Measurements from ENCODE around the gene GTF3C2. TPM values are rescaled to one million over a fixed set of nuclear protein-coding genes. Genes with fewer than 3 reads are reported as not detected.

GTF3C2 gene
- polyA plus RNA-seq, 1 donor = 51.9 TPM

DNA sequence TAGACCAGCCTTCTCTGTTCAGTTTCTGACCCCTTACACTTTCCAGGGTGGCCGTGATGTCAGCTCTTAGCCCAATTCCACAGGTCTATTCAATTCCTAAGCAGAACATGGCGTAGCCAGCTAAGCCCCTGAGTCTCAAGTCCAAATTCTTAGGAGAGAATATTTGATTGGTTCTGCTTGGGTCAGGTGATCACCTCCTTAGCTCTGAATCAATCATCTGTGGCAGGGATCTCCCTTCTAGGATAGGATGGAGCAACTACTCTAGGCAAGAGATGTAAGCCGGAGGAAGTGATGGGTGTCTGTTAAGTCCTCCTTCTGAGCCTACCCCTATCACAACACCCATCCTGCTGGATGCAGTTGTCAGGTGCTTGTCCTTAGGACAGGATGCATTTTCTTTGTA, 59.4 kb downstream of the GTF3C2 start:
- no CpG with 5 or more reads among the region's 3 CpGs for WGBS (ENCODE audit: insufficient coverage, low lambda C conversion rate)
- Histone ChIP-seq H3K4me3 (ENCODE audit: low read length) (no peak overlapping the region), H3K27ac (ENCODE audit: low read length) (no peak overlapping the region), H3K36me3 (ENCODE audit: control insufficient read depth, insufficient read depth, low read length) (no peaks in the 10 kb centered on the region), H3K27me3 (ENCODE audit: control insufficient read depth, insufficient read depth, low read length) (peaks cover 3% of the 10 kb centered on the region), H3K9me3 (ENCODE audit: control insufficient read depth, low read depth, low read length) (no peaks in the 10 kb centered on the region), H3K4me1 (ENCODE audit: control insufficient read depth, insufficient read depth, low read length) (peaks cover 10% of the 10 kb centered on the region)
- DNase-seq = no peak

DNA sequence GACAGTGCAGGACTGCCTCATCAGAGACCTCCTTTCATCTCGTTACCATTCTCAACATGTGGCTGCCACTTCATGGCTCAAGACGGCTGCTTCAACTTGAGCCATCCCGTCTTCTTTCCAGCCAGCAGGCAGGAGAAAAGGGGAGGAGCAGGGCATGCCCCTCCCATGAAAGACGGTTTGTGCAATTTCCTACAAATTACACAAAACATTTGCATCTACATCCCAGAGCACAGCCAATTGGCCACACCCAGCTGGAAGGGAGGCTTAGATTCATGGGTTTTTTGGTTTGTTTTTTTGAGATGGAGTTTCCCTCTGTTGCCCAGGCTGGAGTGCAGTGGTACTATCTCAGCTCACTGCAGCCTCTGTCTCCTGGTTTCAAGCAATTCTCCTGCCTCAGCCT, 60.1 kb downstream of the GTF3C2 start:
- H3K4me3 ChIP-seq (ENCODE audit: low read length) = no peak overlapping the region
- DNase-seq = no peak
- no CpG with 5 or more reads among the region's 4 CpGs for WGBS (ENCODE audit: insufficient coverage, low lambda C conversion rate)
- H3K9me3 ChIP-seq (ENCODE audit: control insufficient read depth, low read depth, low read length) = no peaks in the 10 kb centered on the region
- H3K27ac ChIP-seq (ENCODE audit: low read length) = no peak overlapping the region
- peaks cover 10% of the 10 kb centered on the region for H3K4me1 ChIP-seq (ENCODE audit: control insufficient read depth, insufficient read depth, low read length)
- peaks cover 8% of the 10 kb centered on the region for H3K27me3 ChIP-seq (ENCODE audit: control insufficient read depth, insufficient read depth, low read length)
- no peaks in the 10 kb centered on the region for H3K36me3 ChIP-seq (ENCODE audit: control insufficient read depth, insufficient read depth, low read length)

DNA sequence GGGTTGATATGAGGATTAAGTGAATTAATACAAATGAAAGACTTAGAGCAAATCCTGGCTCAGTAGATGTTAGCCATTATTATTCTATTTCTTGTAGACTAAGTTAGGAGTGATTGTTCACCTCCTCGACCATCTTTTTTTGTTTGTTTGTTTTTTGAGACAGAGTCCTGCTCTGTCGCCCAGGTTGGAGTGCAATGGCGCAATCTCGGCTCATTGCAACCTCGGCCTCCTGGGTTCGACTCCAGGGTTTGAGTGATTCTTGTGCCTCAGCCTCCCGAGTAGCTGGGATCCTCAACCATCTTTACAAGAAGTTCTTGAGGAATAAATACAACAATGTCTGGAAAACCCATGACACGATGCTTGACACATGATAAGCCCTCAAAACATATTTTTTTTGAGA, 61.6 kb downstream of the GTF3C2 start:
- Histone ChIP-seq H3K27me3 (ENCODE audit: control insufficient read depth, insufficient read depth, low read length) (peaks cover 12% of the 10 kb centered on the region), H3K36me3 (ENCODE audit: control insufficient read depth, insufficient read depth, low read length) (no peaks in the 10 kb centered on the region), H3K4me3 (ENCODE audit: low read length) (no peak overlapping the region), H3K9me3 (ENCODE audit: control insufficient read depth, low read depth, low read length) (no peaks in the 10 kb centered on the region), H3K27ac (ENCODE audit: low read length) (no peak overlapping the region), H3K4me1 (ENCODE audit: control insufficient read depth, insufficient read depth, low read length) (peaks cover 10% of the 10 kb centered on the region)
- DNase-seq = no peak
- no CpG with 5 or more reads among the region's 8 CpGs for WGBS (ENCODE audit: insufficient coverage, low lambda C conversion rate)

DNA sequence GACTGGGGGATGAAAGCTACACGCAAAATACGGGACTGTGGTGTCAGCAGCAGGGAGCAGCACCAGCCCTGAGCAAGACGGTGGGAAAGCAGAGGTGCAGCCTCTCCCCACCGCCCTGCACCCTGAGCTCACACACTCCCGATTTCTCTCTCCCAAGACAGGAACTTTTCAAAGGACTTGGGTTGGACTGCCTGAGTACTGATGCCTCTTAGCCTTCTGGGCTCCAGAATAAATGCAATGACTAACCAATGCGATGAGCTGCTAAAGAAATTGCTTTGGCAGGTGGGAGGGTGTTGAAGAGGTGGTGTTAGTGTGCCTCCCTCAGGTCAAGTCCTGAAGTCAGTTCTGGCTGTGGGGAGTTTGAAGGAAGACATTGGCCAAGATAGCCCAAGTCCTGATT, 64.7 kb downstream of the GTF3C2 start:
- Histone ChIP-seq H3K4me1 (ENCODE audit: control insufficient read depth, insufficient read depth, low read length) (peaks cover 10% of the 10 kb centered on the region), H3K27ac (ENCODE audit: low read length) (no peak overlapping the region), H3K4me3 (ENCODE audit: low read length) (no peak overlapping the region), H3K9me3 (ENCODE audit: control insufficient read depth, low read depth, low read length) (no peaks in the 10 kb centered on the region), H3K27me3 (ENCODE audit: control insufficient read depth, insufficient read depth, low read length) (peaks cover 10% of the 10 kb centered on the region), H3K36me3 (ENCODE audit: control insufficient read depth, insufficient read depth, low read length) (no peaks in the 10 kb centered on the region)
- WGBS (ENCODE audit: insufficient coverage, low lambda C conversion rate) = no CpG with 5 or more reads among the region's 6 CpGs
- DNase-seq = no peak

GRCh38 chr2:27290549-27290948, 66.0 kb downstream of the GTF3C2 start:
- peaks cover 14% of the 10 kb centered on the region for H3K27me3 ChIP-seq (ENCODE audit: control insufficient read depth, insufficient read depth, low read length)
- DNase-seq = no peak
- no peaks in the 10 kb centered on the region for H3K9me3 ChIP-seq (ENCODE audit: control insufficient read depth, low read depth, low read length)
- H3K4me1 ChIP-seq (ENCODE audit: control insufficient read depth, insufficient read depth, low read length) = peaks cover 5% of the 10 kb centered on the region
- no peak overlapping the region for H3K4me3 ChIP-seq (ENCODE audit: low read length)
- no peaks in the 10 kb centered on the region for H3K36me3 ChIP-seq (ENCODE audit: control insufficient read depth, insufficient read depth, low read length)
- 100% methylated on average over 2 of the region's 5 CpGs for WGBS (ENCODE audit: insufficient coverage, low lambda C conversion rate)
- H3K27ac ChIP-seq (ENCODE audit: low read length) = no peak overlapping the region

DNA sequence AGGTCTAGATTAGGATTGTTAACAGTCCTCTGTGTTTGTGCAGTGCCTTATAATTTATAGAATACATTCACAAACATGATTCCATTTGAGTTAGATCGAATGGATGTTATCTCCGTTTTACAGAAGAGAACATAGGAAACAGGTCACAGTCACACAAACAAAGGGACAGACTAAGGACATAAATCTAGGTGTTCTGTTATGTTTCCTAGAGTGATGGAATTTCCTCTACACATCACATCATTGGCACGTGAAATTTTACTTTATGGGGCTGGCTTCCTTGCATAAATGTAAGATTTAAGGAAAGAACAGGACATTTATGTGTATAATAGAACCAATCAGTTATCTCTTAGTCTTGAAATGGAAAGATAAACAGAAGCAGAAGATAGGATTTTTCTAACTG, 68.0 kb downstream of the GTF3C2 start:
- Histone ChIP-seq H3K27ac (ENCODE audit: low read length) (no peak overlapping the region), H3K9me3 (ENCODE audit: control insufficient read depth, low read depth, low read length) (no peaks in the 10 kb centered on the region), H3K4me3 (ENCODE audit: low read length) (no peak overlapping the region), H3K27me3 (ENCODE audit: control insufficient read depth, insufficient read depth, low read length) (peaks cover 27% of the 10 kb centered on the region), H3K4me1 (ENCODE audit: control insufficient read depth, insufficient read depth, low read length) (peaks cover 3% of the 10 kb centered on the region), H3K36me3 (ENCODE audit: control insufficient read depth, insufficient read depth, low read length) (no peaks in the 10 kb centered on the region)
- WGBS (ENCODE audit: insufficient coverage, low lambda C conversion rate) = 63% methylated on average over 2 of the region's 3 CpGs
- DNase-seq = no peak

DNA sequence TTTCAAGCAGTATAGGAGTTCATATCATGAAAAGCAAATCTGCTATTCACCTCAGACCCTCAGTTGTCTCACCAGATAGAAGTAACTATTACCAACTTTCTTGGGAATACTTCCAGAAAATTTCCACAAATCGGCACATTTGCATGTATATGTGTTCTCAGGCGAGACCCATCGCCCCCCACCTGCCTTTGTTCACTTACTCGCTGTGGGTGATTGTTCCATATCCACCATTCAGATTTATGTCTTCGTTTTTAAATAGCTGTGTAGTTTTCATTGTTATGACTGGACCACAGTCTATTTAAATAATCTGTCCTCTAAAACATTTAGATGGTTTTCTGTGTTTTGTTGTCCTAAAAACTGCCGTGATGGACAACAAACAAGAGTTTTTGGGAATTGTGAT, 71.1 kb downstream of the GTF3C2 start:
- no peak overlapping the region for H3K27ac ChIP-seq (ENCODE audit: low read length)
- peaks cover 44% of the 10 kb centered on the region for H3K27me3 ChIP-seq (ENCODE audit: control insufficient read depth, insufficient read depth, low read length)
- 86% methylated on average over 3 of the region's 6 CpGs for WGBS (ENCODE audit: insufficient coverage, low lambda C conversion rate)
- H3K4me3 ChIP-seq (ENCODE audit: low read length) = no peak overlapping the region
- no peaks in the 10 kb centered on the region for H3K36me3 ChIP-seq (ENCODE audit: control insufficient read depth, insufficient read depth, low read length)
- no peaks in the 10 kb centered on the region for H3K9me3 ChIP-seq (ENCODE audit: control insufficient read depth, low read depth, low read length)
- DNase-seq = no peak
- no peaks in the 10 kb centered on the region for H3K4me1 ChIP-seq (ENCODE audit: control insufficient read depth, insufficient read depth, low read length)

GRCh38 chr2:27284996-27285395, 71.6 kb downstream of the GTF3C2 start:
- H3K9me3 ChIP-seq (ENCODE audit: control insufficient read depth, low read depth, low read length) = no peaks in the 10 kb centered on the region
- no peak overlapping the region for H3K4me3 ChIP-seq (ENCODE audit: low read length)
- H3K27ac ChIP-seq (ENCODE audit: low read length) = no peak overlapping the region
- WGBS (ENCODE audit: insufficient coverage, low lambda C conversion rate) = no CpG with 5 or more reads among the region's 1 CpG
- no peak for DNase-seq
- no peaks in the 10 kb centered on the region for H3K4me1 ChIP-seq (ENCODE audit: control insufficient read depth, insufficient read depth, low read length)
- H3K27me3 ChIP-seq (ENCODE audit: control insufficient read depth, insufficient read depth, low read length) = peaks cover 44% of the 10 kb centered on the region
- no peaks in the 10 kb centered on the region for H3K36me3 ChIP-seq (ENCODE audit: control insufficient read depth, insufficient read depth, low read length)

- no peak overlapping the region for H3K27ac ChIP-seq (ENCODE audit: low read length)
- WGBS (ENCODE audit: insufficient coverage, low lambda C conversion rate) = no CpG with 5 or more reads among the region's 5 CpGs
- no peak for DNase-seq
- peaks cover 48% of the 10 kb centered on the region for H3K27me3 ChIP-seq (ENCODE audit: control insufficient read depth, insufficient read depth, low read length)
- H3K36me3 ChIP-seq (ENCODE audit: control insufficient read depth, insufficient read depth, low read length) = no peaks in the 10 kb centered on the region
- H3K4me3 ChIP-seq (ENCODE audit: low read length) = no peak overlapping the region
- no peaks in the 10 kb centered on the region for H3K4me1 ChIP-seq (ENCODE audit: control insufficient read depth, insufficient read depth, low read length)
- no peaks in the 10 kb centered on the region for H3K9me3 ChIP-seq (ENCODE audit: control insufficient read depth, low read depth, low read length)
These were observed 73.7 kb downstream of the GTF3C2 start for GRCh38 chr2:27282892-27283291.

GRCh38 chr2:27281855-27282559, 74.6 kb downstream of the GTF3C2 start, which contains the start of gene TRIM54:
TRIM54 (plus strand) TSS chr2:27282429; CDS start chr2:27282732, 303 bp downstream.
- Histone ChIP-seq H3K36me3 (ENCODE audit: control insufficient read depth, insufficient read depth, low read length) (no peaks in the 10 kb centered on the region), H3K9me3 (ENCODE audit: control insufficient read depth, low read depth, low read length) (no peaks in the 10 kb centered on the region), H3K27ac (ENCODE audit: low read length) (no peak within 1 kb of the TSS), H3K27me3 (ENCODE audit: control insufficient read depth, insufficient read depth, low read length) (peaks cover 53% of the 10 kb centered on the region), H3K4me3 (ENCODE audit: low read length) (no peak within 1 kb of the TSS), H3K4me1 (ENCODE audit: control insufficient read depth, insufficient read depth, low read length) (no peaks in the 10 kb centered on the region)
- WGBS (ENCODE audit: insufficient coverage, low lambda C conversion rate) = 33% methylated on average over 2 of the region's 5 CpGs
- no peak for DNase-seq

GRCh38 chr2:27281442-27281841, 75.1 kb downstream of the GTF3C2 start:
- no CpG with 5 or more reads among the region's 3 CpGs for WGBS (ENCODE audit: insufficient coverage, low lambda C conversion rate)
- H3K27me3 ChIP-seq (ENCODE audit: control insufficient read depth, insufficient read depth, low read length) = peaks cover 48% of the 10 kb centered on the region
- H3K4me3 ChIP-seq (ENCODE audit: low read length) = no peak overlapping the region
- DNase-seq = no peak
- no peaks in the 10 kb centered on the region for H3K9me3 ChIP-seq (ENCODE audit: control insufficient read depth, low read depth, low read length)
- H3K36me3 ChIP-seq (ENCODE audit: control insufficient read depth, insufficient read depth, low read length) = no peaks in the 10 kb centered on the region
- no peak overlapping the region for H3K27ac ChIP-seq (ENCODE audit: low read length)
- no peaks in the 10 kb centered on the region for H3K4me1 ChIP-seq (ENCODE audit: control insufficient read depth, insufficient read depth, low read length)

Data from large intestine (tissue), 3 donors.